Measurements from ENCODE around the gene KLHL2. TPM values are rescaled to one million over a fixed set of nuclear protein-coding genes. Genes with fewer than 3 reads are reported as not detected.

Gene KLHL2
- total RNA-seq, 1 donor from 2014 or later: 8.4 TPM

DNA sequence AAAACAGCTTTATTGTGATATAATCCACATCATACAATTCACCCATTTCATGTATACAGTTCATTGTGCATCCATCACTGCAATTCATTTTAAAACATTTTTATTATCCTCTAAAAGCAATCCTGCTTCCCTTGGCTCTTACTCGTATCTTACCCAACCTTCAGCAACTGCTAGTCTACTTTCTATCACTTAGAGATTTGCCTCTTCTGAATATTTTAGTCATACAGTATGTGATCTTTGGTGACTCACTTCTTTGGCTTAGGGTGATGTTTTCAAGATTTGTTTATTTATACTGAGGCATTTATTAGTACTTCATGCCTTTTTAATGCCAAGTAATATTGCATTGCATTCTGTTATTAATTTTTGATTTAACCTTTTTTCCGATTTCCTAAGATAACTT is 105.1 kb downstream of the KLHL2 start:
- Histone ChIP-seq H3K4me3 (no peak overlapping the region), H3K36me3 (peaks cover 32% of the 10 kb centered on the region), H3K9me3 (replicated peaks) (no peaks in the 10 kb centered on the region), H3K4me1 (no peaks in the 10 kb centered on the region), H3K27me3 (ENCODE audit: low read depth) (no peaks in the 10 kb centered on the region), H3K27ac (replicated peaks) (no peak overlapping the region)
- TF ChIP-seq, protein P1, sequence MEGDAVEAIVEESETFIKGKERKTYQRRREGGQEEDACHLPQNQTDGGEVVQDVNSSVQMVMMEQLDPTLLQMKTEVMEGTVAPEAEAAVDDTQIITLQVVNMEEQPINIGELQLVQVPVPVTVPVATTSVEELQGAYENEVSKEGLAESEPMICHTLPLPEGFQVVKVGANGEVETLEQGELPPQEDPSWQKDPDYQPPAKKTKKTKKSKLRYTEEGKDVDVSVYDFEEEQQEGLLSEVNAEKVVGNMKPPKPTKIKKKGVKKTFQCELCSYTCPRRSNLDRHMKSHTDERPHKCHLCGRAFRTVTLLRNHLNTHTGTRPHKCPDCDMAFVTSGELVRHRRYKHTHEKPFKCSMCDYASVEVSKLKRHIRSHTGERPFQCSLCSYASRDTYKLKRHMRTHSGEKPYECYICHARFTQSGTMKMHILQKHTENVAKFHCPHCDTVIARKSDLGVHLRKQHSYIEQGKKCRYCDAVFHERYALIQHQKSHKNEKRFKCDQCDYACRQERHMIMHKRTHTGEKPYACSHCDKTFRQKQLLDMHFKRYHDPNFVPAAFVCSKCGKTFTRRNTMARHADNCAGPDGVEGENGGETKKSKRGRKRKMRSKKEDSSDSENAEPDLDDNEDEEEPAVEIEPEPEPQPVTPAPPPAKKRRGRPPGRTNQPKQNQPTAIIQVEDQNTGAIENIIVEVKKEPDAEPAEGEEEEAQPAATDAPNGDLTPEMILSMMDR (IDR thresholded peaks at IDR 0.05; ENCODE audit: borderline replicate concordance): no peak
- intact Hi-C loops (cut with micrococcal nuclease): no loop called here
- no peak for DNase-seq

DNA sequence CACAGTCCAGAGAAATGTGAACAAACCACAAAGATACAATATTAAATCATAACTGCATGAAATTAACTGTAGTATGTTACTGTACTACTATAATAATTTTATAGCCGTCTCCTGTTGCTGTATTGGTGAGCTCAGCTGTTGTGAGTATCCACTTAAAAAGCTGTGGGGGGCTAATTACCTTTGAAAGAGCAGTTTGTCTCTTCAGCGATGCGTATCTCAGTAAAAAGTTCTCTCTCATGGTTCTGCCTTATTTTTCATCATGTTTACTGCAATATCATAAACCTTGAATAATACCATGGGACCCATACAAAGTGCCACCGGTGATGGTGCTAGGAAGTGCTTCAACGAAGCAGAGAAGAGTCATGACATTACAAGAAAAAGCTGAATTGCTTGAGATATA is 111.7 kb downstream of the KLHL2 start:
- Histone ChIP-seq H3K4me3 (no peak overlapping the region), H3K27me3 (ENCODE audit: low read depth) (no peaks in the 10 kb centered on the region), H3K36me3 (peaks cover 8% of the 10 kb centered on the region), H3K4me1 (no peaks in the 10 kb centered on the region), H3K9me3 (replicated peaks) (no peaks in the 10 kb centered on the region), H3K27ac (replicated peaks) (no peak overlapping the region)
- DNase-seq: no peak
- TF ChIP-seq, protein P1 (IDR thresholded peaks at IDR 0.05; ENCODE audit: borderline replicate concordance): no peak
- intact Hi-C loops (cut with micrococcal nuclease): no loop called here

DNA sequence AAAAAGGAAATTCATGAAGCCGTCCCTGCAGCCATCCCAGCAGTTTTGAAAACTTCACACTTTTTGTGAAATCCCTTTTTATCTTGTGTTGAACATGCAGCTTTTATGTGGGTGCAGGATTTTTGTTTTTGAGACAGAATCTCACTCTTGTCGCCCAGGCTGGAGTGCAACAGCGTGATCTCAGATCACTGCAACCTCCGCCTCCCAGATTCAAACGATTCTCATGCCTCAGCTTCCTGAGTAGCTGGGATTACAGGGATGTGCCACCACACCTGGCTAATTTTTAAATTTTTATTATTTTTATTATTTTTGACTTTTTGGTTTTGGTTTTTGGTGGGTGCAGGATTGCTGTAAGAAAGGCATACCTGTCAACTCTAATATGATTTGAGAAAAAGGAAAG is 112.1 kb downstream of the KLHL2 start:
- Histone ChIP-seq H3K9me3 (replicated peaks) (no peaks in the 10 kb centered on the region), H3K27me3 (ENCODE audit: low read depth) (no peaks in the 10 kb centered on the region), H3K4me1 (no peaks in the 10 kb centered on the region), H3K27ac (replicated peaks) (no peak overlapping the region), H3K4me3 (no peak overlapping the region), H3K36me3 (peaks cover 4% of the 10 kb centered on the region)
- TF ChIP-seq, protein P1 (IDR thresholded peaks at IDR 0.05; ENCODE audit: borderline replicate concordance): no peak
- intact Hi-C loops (cut with micrococcal nuclease): no loop called here
- DNase-seq: no peak

DNA sequence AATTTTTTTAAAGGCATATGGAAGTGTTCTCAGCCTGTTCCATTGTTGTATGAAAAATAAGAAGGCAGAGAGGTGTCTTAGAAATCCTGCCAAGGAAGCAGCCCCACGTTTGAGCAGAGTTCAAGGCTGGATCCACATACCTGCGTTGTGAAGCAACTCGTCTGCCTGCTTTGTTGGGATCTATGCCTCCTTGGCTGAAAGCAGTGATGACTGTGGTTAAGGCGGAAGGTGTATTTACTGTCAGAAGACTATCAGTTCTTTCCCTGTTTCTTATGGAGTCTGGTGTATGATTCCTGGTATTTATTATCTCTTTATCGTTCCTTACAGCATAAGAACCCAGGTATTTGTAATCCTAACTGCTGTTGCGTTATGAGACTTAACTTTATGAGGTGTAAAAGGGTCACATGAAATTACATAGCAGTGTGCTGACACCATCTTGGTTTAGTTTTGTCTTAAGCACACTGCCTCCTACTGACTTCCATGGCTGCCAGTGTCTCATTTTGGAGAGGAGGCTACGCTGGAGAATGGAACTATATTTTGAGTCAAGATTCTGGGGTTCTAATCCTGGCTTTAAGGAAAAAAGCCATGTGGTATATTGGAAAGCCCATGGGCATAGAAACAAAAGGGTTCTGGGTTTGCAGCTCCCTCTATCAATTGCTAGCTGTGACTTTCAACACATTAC is 117.0 kb downstream of the KLHL2 start:
- intact Hi-C loops (cut with micrococcal nuclease): loop anchor here (10.0 kb wide), 1 partner anchor 120 kb away; the partner anchor contains the start of gene KLHL2
- no peaks in the 10 kb centered on the region for H3K27me3 ChIP-seq (ENCODE audit: low read depth)
- peaks cover 23% of the 10 kb centered on the region for H3K4me1 ChIP-seq
- no peak overlapping the region for H3K4me3 ChIP-seq
- H3K27ac ChIP-seq (replicated peaks): no peak overlapping the region
- no peaks in the 10 kb centered on the region for H3K9me3 ChIP-seq (replicated peaks)
- TF ChIP-seq, protein P1 (IDR thresholded peaks at IDR 0.05; ENCODE audit: borderline replicate concordance): no peak
- no peaks in the 10 kb centered on the region for H3K36me3 ChIP-seq
- DNase-seq: no peak

DNA sequence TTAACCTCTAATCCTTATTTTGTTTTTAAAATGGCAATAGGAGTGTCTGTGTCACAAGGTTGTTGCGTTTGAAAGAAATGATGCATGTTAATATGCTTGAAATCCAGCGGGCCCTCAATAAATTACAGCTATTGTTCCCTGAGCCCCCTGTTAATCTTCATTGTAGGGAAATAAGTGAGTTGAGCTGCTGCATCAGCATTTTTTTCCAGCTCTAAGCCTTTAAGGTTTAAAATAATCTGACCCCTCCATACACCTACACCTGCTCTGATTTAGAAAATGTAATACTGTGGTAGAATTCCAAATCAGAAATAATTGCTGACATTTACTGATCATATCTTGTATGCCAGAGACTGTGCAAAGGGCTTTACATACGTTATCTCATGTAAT is 117.5 kb downstream of the KLHL2 start:
- no peak overlapping the region for H3K27ac ChIP-seq (replicated peaks)
- no peaks in the 10 kb centered on the region for H3K36me3 ChIP-seq
- H3K9me3 ChIP-seq (replicated peaks): no peaks in the 10 kb centered on the region
- DNase-seq: no peak
- H3K27me3 ChIP-seq (ENCODE audit: low read depth): no peaks in the 10 kb centered on the region
- TF ChIP-seq, protein P1 (IDR thresholded peaks at IDR 0.05; ENCODE audit: borderline replicate concordance): no peak
- no peak overlapping the region for H3K4me3 ChIP-seq
- H3K4me1 ChIP-seq: peaks cover 23% of the 10 kb centered on the region
- intact Hi-C loops (cut with micrococcal nuclease): loop anchor here (10.0 kb wide), 1 partner anchor 120 kb away; the partner anchor contains the start of gene KLHL2

Data from left ventricle myocardium inferior (tissue), 1 donor.